ENCODE data around the gene GTF2A2. TPM values are rescaled to one million over a fixed set of nuclear protein-coding genes. Genes with fewer than 3 reads are reported as not detected.
"Not testable (repeated sequence)": the region's sequence is repeated elsewhere in the genome, so short reads cannot be mapped to it uniquely, and the experiment has no call there.

The GTF2A2 gene, protein sequence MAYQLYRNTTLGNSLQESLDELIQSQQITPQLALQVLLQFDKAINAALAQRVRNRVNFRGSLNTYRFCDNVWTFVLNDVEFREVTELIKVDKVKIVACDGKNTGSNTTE
- 85.0 TPM for polyA plus RNA-seq
- long read RNA-seq, donor 1, transcript GTF2A2-202 (5 exons, 1,582 nt): major isoform, 30 of 30 reads
- long read RNA-seq, donor 1, partial matches to known transcripts: 0 of 30 reads
- long read RNA-seq, donor 1, other reads (novel, unspliced or antisense): 0 of 30 reads
- long read RNA-seq, donor 2, transcript GTF2A2-202 (5 exons, 1,582 nt): major isoform, 36 of 52 reads
- long read RNA-seq, donor 2, partial matches to known transcripts: 0 of 52 reads
- long read RNA-seq, donor 2, other reads (novel, unspliced or antisense): 7 of 52 reads
- long read RNA-seq, donor 3: 0 reads
- long read RNA-seq, donor 4, partial matches to known transcripts: 0 of 4 reads
- long read RNA-seq, donor 4, other reads (novel, unspliced or antisense): 0 of 4 reads
- long read RNA-seq, donor 5, transcript GTF2A2-202 (5 exons, 1,582 nt): major isoform, 23 of 23 reads
- long read RNA-seq, donor 5, partial matches to known transcripts: 0 of 23 reads
- long read RNA-seq, donor 5, other reads (novel, unspliced or antisense): 0 of 23 reads
- long read RNA-seq, donor 6, transcript GTF2A2-202 (5 exons, 1,582 nt): major isoform, 35 of 37 reads
- long read RNA-seq, donor 6, partial matches to known transcripts: 0 of 37 reads
- long read RNA-seq, donor 6, other reads (novel, unspliced or antisense): 0 of 37 reads
- long read RNA-seq, donor 7, transcript GTF2A2-202 (5 exons, 1,582 nt): major isoform, 21 of 22 reads
- long read RNA-seq, donor 7, partial matches to known transcripts: 0 of 22 reads
- long read RNA-seq, donor 7, other reads (novel, unspliced or antisense): 0 of 22 reads
- long read RNA-seq, donor 8, transcript GTF2A2-202 (5 exons, 1,582 nt): major isoform, 52 of 54 reads
- long read RNA-seq, donor 8, partial matches to known transcripts: 0 of 54 reads
- long read RNA-seq, donor 8, other reads (novel, unspliced or antisense): 0 of 54 reads
- long read RNA-seq, donor 9, transcript GTF2A2-202 (5 exons, 1,582 nt): major isoform, 37 of 39 reads
- long read RNA-seq, donor 9, partial matches to known transcripts: 0 of 39 reads
- long read RNA-seq, donor 9, other reads (novel, unspliced or antisense): 0 of 39 reads
- long read RNA-seq, donor 10, transcript GTF2A2-202 (5 exons, 1,582 nt): major isoform, 40 of 41 reads
- long read RNA-seq, donor 10, partial matches to known transcripts: 0 of 41 reads
- long read RNA-seq, donor 10, other reads (novel, unspliced or antisense): 0 of 41 reads
- long read RNA-seq, donor 11, transcript GTF2A2-202 (5 exons, 1,582 nt): major isoform, 33 of 33 reads
- long read RNA-seq, donor 11, partial matches to known transcripts: 0 of 33 reads
- long read RNA-seq, donor 11, other reads (novel, unspliced or antisense): 0 of 33 reads

DNA sequence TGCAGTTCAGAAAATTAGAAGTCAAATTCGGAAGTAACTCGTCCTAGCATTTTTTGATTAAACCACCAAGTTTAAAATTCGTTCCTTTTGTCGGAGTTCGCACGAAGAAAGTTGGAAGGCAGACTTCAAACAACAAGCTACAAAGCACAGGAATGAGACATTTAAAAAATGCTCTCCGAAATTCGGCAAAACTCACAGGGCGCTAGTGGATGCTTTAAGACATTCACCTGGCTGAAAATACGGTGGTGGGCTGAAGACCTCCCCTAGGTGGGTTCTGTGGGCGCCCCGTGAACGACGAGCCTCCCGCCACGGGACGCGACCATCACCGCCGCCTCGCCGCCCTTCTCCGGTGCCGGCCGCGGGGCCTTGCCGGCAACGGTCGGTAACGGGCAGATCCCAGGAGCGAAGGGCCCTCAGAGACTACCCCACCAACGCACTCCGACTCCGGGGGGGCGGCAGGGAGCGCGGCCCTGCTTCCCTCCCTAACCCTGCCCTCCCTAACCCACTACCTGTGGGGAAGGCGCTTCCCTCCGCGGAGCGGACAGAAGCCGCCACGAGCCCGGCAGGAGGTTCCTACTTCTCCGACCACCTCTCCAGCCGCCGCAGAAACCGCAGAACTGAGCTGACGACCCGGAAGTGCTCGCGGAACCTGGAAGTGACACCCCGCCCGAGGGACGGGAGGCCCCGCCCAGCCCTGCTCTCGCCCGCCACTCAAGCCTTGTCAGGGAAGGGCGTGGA is at the start of gene GTF2A2:
TSS of gene GTF2A2 (minus strand) at position 619 of the 738 bp plus-strand sequence. CDS start 5,238 bp downstream, outside the sequence.
- H3K4me3 ChIP-seq (ENCODE audit: low read length): peak within 1 kb of the TSS; percentile 95
- no peaks in the 10 kb centered on the region for H3K4me1 ChIP-seq (ENCODE audit: control insufficient read depth, insufficient read depth, low read length)
- WGBS (ENCODE audit: insufficient coverage, low lambda C conversion rate): 0% methylated on average over 3 of the region's 59 CpGs
- H3K9me3 ChIP-seq (ENCODE audit: control insufficient read depth, low read depth, low read length): no peaks in the 10 kb centered on the region
- no peaks in the 10 kb centered on the region for H3K27me3 ChIP-seq (ENCODE audit: control insufficient read depth, insufficient read depth, low read length)
- H3K36me3 ChIP-seq (ENCODE audit: control insufficient read depth, insufficient read depth, low read length): peaks cover 19% of the 10 kb centered on the region
- H3K27ac ChIP-seq (ENCODE audit: low read length): peak within 1 kb of the TSS; percentile 81
- DNase-seq: peak; percentile 93 to 95

GRCh38 chr15:59703979-59704796 is 46.9 kb upstream of the GTF2A2 start:
- H3K4me3 ChIP-seq (ENCODE audit: low read length): no peak overlapping the region
- H3K36me3 ChIP-seq (ENCODE audit: control insufficient read depth, insufficient read depth, low read length): no peaks in the 10 kb centered on the region
- H3K27ac ChIP-seq (ENCODE audit: low read length): no peak overlapping the region
- no peaks in the 10 kb centered on the region for H3K9me3 ChIP-seq (ENCODE audit: control insufficient read depth, low read depth, low read length)
- no peak for DNase-seq
- 73% methylated on average over 1 of the region's 6 CpGs for WGBS (ENCODE audit: insufficient coverage, low lambda C conversion rate)
- H3K4me1 ChIP-seq (ENCODE audit: control insufficient read depth, insufficient read depth, low read length): no peaks in the 10 kb centered on the region
- no peaks in the 10 kb centered on the region for H3K27me3 ChIP-seq (ENCODE audit: control insufficient read depth, insufficient read depth, low read length)

DNA sequence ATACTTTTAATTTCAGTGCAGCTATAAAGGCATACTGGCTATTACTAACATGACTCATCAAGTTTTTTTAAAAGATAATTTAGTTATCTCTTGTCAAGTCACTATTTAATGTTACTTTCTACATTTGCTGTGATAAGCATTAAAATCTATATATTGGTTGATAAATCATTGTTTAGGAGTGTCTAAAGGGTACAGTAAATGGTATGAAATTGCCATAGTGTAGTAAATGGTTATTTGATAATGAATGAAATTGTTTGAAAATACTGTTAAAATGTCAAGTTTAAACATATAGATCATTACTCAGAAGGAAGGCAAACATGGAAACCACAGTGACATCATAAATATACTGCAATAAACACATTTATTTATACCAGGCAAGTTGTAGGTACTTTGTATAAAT is 45.0 kb upstream of the GTF2A2 start:
- no peaks in the 10 kb centered on the region for H3K4me1 ChIP-seq (ENCODE audit: control insufficient read depth, insufficient read depth, low read length)
- H3K36me3 ChIP-seq (ENCODE audit: control insufficient read depth, insufficient read depth, low read length): no peaks in the 10 kb centered on the region
- no peak for DNase-seq
- H3K27ac ChIP-seq (ENCODE audit: low read length): no peak overlapping the region
- no peaks in the 10 kb centered on the region for H3K27me3 ChIP-seq (ENCODE audit: control insufficient read depth, insufficient read depth, low read length)
- no peak overlapping the region for H3K4me3 ChIP-seq (ENCODE audit: low read length)
- no peaks in the 10 kb centered on the region for H3K9me3 ChIP-seq (ENCODE audit: control insufficient read depth, low read depth, low read length)

- no peaks in the 10 kb centered on the region for H3K36me3 ChIP-seq (ENCODE audit: control insufficient read depth, insufficient read depth, low read length)
- H3K27me3 ChIP-seq (ENCODE audit: control insufficient read depth, insufficient read depth, low read length): no peaks in the 10 kb centered on the region
- no peak overlapping the region for H3K27ac ChIP-seq (ENCODE audit: low read length)
- DNase-seq: no peak
- WGBS (ENCODE audit: insufficient coverage, low lambda C conversion rate): 100% methylated on average over 1 of the region's 4 CpGs
- no peak overlapping the region for H3K4me3 ChIP-seq (ENCODE audit: low read length)
- H3K9me3 ChIP-seq (ENCODE audit: control insufficient read depth, low read depth, low read length): no peaks in the 10 kb centered on the region
- no peaks in the 10 kb centered on the region for H3K4me1 ChIP-seq (ENCODE audit: control insufficient read depth, insufficient read depth, low read length)
Measured at GRCh38 chr15:59701880-59702279, 44.6 kb upstream of the GTF2A2 start.

- Histone ChIP-seq H3K27me3 (ENCODE audit: control insufficient read depth, insufficient read depth, low read length) (no peaks in the 10 kb centered on the region), H3K27ac (ENCODE audit: low read length) (no peak overlapping the region), H3K36me3 (ENCODE audit: control insufficient read depth, insufficient read depth, low read length) (no peaks in the 10 kb centered on the region), H3K4me3 (ENCODE audit: low read length) (no peak overlapping the region), H3K4me1 (ENCODE audit: control insufficient read depth, insufficient read depth, low read length) (no peaks in the 10 kb centered on the region), H3K9me3 (ENCODE audit: control insufficient read depth, low read depth, low read length) (no peaks in the 10 kb centered on the region)
- DNase-seq: no peak
- 67% methylated on average over 2 of the region's 4 CpGs for WGBS (ENCODE audit: insufficient coverage, low lambda C conversion rate)
Measured at GRCh38 chr15:59699810-59700431, 42.6 kb upstream of the GTF2A2 start.

DNA sequence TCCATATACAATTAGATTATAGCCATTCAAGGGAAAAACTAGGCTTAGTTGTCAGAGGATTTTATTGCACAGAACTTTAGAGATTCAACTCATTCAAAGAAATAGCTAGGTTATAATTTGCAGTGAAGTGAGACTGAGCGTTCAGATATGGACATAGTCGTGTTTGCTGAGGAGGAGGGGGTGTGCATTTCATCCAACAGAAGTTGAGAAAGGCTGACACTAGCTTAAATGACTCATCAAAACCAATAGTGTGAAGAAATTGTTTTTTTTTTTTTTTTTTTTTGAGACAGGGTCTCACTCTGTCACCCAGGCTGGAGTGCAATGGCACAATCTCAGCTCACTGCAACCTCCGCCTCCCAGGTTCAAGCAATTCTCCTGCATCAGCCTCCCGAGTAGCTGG is 40.8 kb upstream of the GTF2A2 start:
- H3K27ac ChIP-seq (ENCODE audit: low read length); H3K4me1 ChIP-seq (ENCODE audit: control insufficient read depth, insufficient read depth, low read length); H3K4me3 ChIP-seq (ENCODE audit: low read length); H3K36me3 ChIP-seq (ENCODE audit: control insufficient read depth, insufficient read depth, low read length); DNase-seq; H3K27me3 ChIP-seq (ENCODE audit: control insufficient read depth, insufficient read depth, low read length); H3K9me3 ChIP-seq (ENCODE audit: control insufficient read depth, low read depth, low read length): not testable (repeated sequence)
- WGBS (ENCODE audit: insufficient coverage, low lambda C conversion rate): no CpG with 5 or more reads among the region's 4 CpGs

GRCh38 chr15:59696332-59696731 is 39.0 kb upstream of the GTF2A2 start:
- DNase-seq: peak; percentile 10 to 55
- no peaks in the 10 kb centered on the region for H3K9me3 ChIP-seq (ENCODE audit: control insufficient read depth, low read depth, low read length)
- no peak overlapping the region for H3K27ac ChIP-seq (ENCODE audit: low read length)
- H3K36me3 ChIP-seq (ENCODE audit: control insufficient read depth, insufficient read depth, low read length): no peaks in the 10 kb centered on the region
- H3K27me3 ChIP-seq (ENCODE audit: control insufficient read depth, insufficient read depth, low read length): no peaks in the 10 kb centered on the region
- H3K4me3 ChIP-seq (ENCODE audit: low read length): no peak overlapping the region
- H3K4me1 ChIP-seq (ENCODE audit: control insufficient read depth, insufficient read depth, low read length): peaks cover 3% of the 10 kb centered on the region
- no CpG with 5 or more reads among the region's 4 CpGs for WGBS (ENCODE audit: insufficient coverage, low lambda C conversion rate)

DNA sequence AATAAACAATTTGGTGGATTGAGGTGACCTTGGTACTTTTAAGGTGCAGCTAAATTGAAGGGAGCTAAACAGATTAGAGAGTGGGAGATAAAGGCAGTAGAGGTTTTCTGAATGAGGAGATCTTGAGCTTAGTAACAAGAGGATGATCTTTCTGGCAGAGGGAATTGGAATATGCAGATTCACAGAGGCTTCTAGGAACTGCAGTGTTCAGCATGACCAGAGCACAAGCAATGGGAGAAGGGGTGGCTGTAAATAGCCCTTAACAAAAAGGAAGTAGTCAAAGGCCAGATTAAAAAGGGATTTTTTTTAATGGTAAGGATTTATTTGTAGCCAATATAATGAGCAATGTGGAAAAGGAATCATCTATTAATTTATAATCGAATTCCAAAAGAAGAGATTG is 37.5 kb upstream of the GTF2A2 start:
- WGBS (ENCODE audit: insufficient coverage, low lambda C conversion rate): 100% methylated on average over 1 of the region's 1 CpG
- Histone ChIP-seq H3K27me3 (ENCODE audit: control insufficient read depth, insufficient read depth, low read length) (no peaks in the 10 kb centered on the region), H3K27ac (ENCODE audit: low read length) (no peak overlapping the region), H3K4me1 (ENCODE audit: control insufficient read depth, insufficient read depth, low read length) (peaks cover 6% of the 10 kb centered on the region), H3K4me3 (ENCODE audit: low read length) (no peak overlapping the region), H3K9me3 (ENCODE audit: control insufficient read depth, low read depth, low read length) (no peaks in the 10 kb centered on the region), H3K36me3 (ENCODE audit: control insufficient read depth, insufficient read depth, low read length) (no peaks in the 10 kb centered on the region)
- no peak for DNase-seq

Data from large intestine (tissue), 12 donors.